ENCODE measurements around the gene FNDC3B. TPM values are rescaled to one million over a fixed set of nuclear protein-coding genes. Genes with fewer than 3 reads are reported as not detected.

The FNDC3B gene
- total and polyA plus RNA-seq, 2 donors from 2014 or later, result 11.8 to 185 TPM

- DNase-seq, result no peak
- Histone ChIP-seq H3K27ac (ENCODE audit: low read depth in 2 of 2, low read length in 2 of 2) (no peak overlapping the region), H3K27me3 (ENCODE audit: control insufficient read depth, insufficient read depth, low read length) (no peaks in the 10 kb centered on the region), H3K4me1 (ENCODE audit: control insufficient read depth in 2 of 3, insufficient read depth in 2 of 3, low read depth in 1 of 3, low read length in 3 of 3) (peaks cover 0 to 25% (median 9%) of the 10 kb centered on the region in 3 donors), H3K4me3 (ENCODE audit: low read length in 3 of 3) (no peak overlapping the region), H3K9me3 (ENCODE audit: control insufficient read depth in 2 of 3, insufficient read depth in 1 of 3, low read length in 3 of 3) (no peaks in the 10 kb centered on the region), H3K36me3 (ENCODE audit: control insufficient read depth in 2 of 3, insufficient read depth in 3 of 3, low read length in 3 of 3) (no peaks in the 10 kb centered on the region), H3K9ac (ENCODE audit: low read length in 3 of 3) (no peak overlapping the region)
- TF ChIP-seq, protein P1, sequence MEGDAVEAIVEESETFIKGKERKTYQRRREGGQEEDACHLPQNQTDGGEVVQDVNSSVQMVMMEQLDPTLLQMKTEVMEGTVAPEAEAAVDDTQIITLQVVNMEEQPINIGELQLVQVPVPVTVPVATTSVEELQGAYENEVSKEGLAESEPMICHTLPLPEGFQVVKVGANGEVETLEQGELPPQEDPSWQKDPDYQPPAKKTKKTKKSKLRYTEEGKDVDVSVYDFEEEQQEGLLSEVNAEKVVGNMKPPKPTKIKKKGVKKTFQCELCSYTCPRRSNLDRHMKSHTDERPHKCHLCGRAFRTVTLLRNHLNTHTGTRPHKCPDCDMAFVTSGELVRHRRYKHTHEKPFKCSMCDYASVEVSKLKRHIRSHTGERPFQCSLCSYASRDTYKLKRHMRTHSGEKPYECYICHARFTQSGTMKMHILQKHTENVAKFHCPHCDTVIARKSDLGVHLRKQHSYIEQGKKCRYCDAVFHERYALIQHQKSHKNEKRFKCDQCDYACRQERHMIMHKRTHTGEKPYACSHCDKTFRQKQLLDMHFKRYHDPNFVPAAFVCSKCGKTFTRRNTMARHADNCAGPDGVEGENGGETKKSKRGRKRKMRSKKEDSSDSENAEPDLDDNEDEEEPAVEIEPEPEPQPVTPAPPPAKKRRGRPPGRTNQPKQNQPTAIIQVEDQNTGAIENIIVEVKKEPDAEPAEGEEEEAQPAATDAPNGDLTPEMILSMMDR (IDR thresholded peaks at IDR 0.05; ENCODE audit: borderline replicate concordance, extremely low read depth, insufficient read depth), result no peak
- FAIRE-seq, result no peak
- intact Hi-C loops (cut with DNase I), result no loop called here
Observed at GRCh38 chr3:172286548-172287148, 247.3 kb downstream of the FNDC3B start.

DNA sequence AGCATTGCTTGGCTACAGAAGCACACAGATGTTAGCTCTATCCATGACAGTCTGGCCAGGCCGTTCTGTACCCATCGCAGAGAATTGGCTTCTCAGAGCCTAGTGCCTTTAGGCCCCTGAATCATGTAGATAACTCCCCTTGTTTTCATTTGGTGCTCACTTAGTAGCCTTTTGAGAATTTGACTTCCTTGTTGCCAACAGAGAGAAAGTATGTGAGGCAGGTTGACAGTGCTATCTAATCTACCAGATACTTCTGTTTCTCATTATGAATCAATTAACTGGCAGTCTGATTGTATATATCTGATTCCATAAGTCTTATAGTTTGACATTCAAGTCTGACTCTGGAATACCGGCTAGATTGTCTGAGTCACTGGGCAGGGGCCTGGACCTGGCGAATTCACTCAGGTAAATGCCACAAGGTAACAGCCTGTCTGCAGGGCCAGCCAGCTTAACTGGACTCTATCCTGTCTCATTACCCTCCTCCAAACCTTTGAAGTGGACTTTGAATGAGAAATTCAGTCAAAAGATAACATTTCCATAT, 248.6 kb downstream of the FNDC3B start:
- Histone ChIP-seq H3K4me1 (ENCODE audit: control insufficient read depth in 2 of 3, insufficient read depth in 2 of 3, low read depth in 1 of 3, low read length in 3 of 3) (peaks cover 0 to 25% (median 12%) of the 10 kb centered on the region in 3 donors), H3K36me3 (ENCODE audit: control insufficient read depth in 2 of 3, insufficient read depth in 3 of 3, low read length in 3 of 3) (peaks cover 0 to 4% (median 0%) of the 10 kb centered on the region in 3 donors), H3K9me3 (ENCODE audit: control insufficient read depth in 2 of 3, insufficient read depth in 1 of 3, low read length in 3 of 3) (no peaks in the 10 kb centered on the region), H3K4me3 (ENCODE audit: low read length in 3 of 3) (no peak overlapping the region), H3K27me3 (ENCODE audit: control insufficient read depth, insufficient read depth, low read length) (no peaks in the 10 kb centered on the region), H3K27ac (ENCODE audit: low read depth in 2 of 2, low read length in 2 of 2) (peak overlapping the region in 1 of 2 donors; percentile 26), H3K9ac (ENCODE audit: low read length in 3 of 3) (no peak overlapping the region)
- TF ChIP-seq, protein P1 (IDR thresholded peaks at IDR 0.05; ENCODE audit: borderline replicate concordance, extremely low read depth, insufficient read depth), result no peak
- intact Hi-C loops (cut with DNase I), result no loop called here
- FAIRE-seq (no peak), DNase-seq (no peak)

- no peak for FAIRE-seq
- Histone ChIP-seq H3K27me3 (ENCODE audit: control insufficient read depth, insufficient read depth, low read length) (no peaks in the 10 kb centered on the region), H3K9me3 (ENCODE audit: control insufficient read depth in 2 of 3, insufficient read depth in 1 of 3, low read length in 3 of 3) (no peaks in the 10 kb centered on the region), H3K4me3 (ENCODE audit: low read length in 3 of 3) (no peak overlapping the region), H3K9ac (ENCODE audit: low read length in 3 of 3) (no peak overlapping the region), H3K36me3 (ENCODE audit: control insufficient read depth in 2 of 3, insufficient read depth in 3 of 3, low read length in 3 of 3) (peaks cover 0 to 4% (median 0%) of the 10 kb centered on the region in 3 donors), H3K4me1 (ENCODE audit: control insufficient read depth in 2 of 3, insufficient read depth in 2 of 3, low read depth in 1 of 3, low read length in 3 of 3) (peaks cover 0 to 25% (median 12%) of the 10 kb centered on the region in 3 donors), H3K27ac (ENCODE audit: low read depth in 2 of 2, low read length in 2 of 2) (peak overlapping the region in 1 of 2 donors; percentile 34)
- intact Hi-C loops (cut with DNase I), result no loop called here
- no peak for DNase-seq
- TF ChIP-seq, protein P1 (IDR thresholded peaks at IDR 0.05; ENCODE audit: borderline replicate concordance, extremely low read depth, insufficient read depth), result no peak
Observed at GRCh38 chr3:172288651-172289050, 249.3 kb downstream of the FNDC3B start.
